ACC112 (cell line): Measurements from ENCODE around the gene PSME1.
A peak's percentile ranks its signal among the peaks of the same experiment; 100 is the strongest.

Source experiments
- H2AFZ ChIP-seq: fragments of 200-600 bp; sonication (generic); one replicate; pipeline ENCODE4 v1.6.0; 2017; ENCODE audit warnings: antibody characterized with exemption, low read length; ENCODE audit not compliant: unreplicated experiment
- H3K27ac ChIP-seq: fragments of 200-600 bp; sonication (generic); 2 replicates; pipeline ENCODE4 v1.5.1; 2014; ENCODE audit warnings: low read depth, mild to moderate bottlenecking, antibody characterized with exemption, low read length, moderate library complexity
- H3K27me3 ChIP-seq: fragments of 200-600 bp; sonication (generic); 2 replicates; pipeline ENCODE4 v1.6.1; 2014; ENCODE audit warnings: mild to moderate bottlenecking, antibody characterized with exemption, low read length, moderate library complexity, mixed read lengths; ENCODE audit not compliant: insufficient read depth
- H3K36me3 ChIP-seq: fragments of 200-600 bp; sonication (generic); 2 replicates; pipeline ENCODE4 v1.6.1; 2016; ENCODE audit warnings: mild to moderate bottlenecking, antibody characterized with exemption, low read length, moderate library complexity, mixed read lengths; ENCODE audit not compliant: insufficient read depth
- H3K4me1 ChIP-seq: fragments of 200-600 bp; sonication (generic); one replicate; pipeline ENCODE4 v1.6.1; 2016; ENCODE audit warnings: low read length, mixed read lengths; ENCODE audit not compliant: insufficient read depth, unreplicated experiment, control insufficient read depth
- H3K4me3 ChIP-seq: fragments of 200-600 bp; sonication (generic); 2 replicates; pipeline ENCODE4 v1.5.1; 2014; ENCODE audit warnings: mild to moderate bottlenecking, low read depth, low read length
- H3K79me2 ChIP-seq: fragments of 200-600 bp; sonication (generic); one replicate; pipeline ENCODE4 v1.6.0; 2016; ENCODE audit warnings: low read length; ENCODE audit not compliant: control insufficient read depth, unreplicated experiment, insufficient read depth

Gene PSME1

GRCh38 chr14:24160850-24161804 is 25.1 kb downstream of the PSME1 start, which contains the start of gene IRF9:
IRF9 (plus strand) TSS chr14:24161265; CDS start chr14:24162145, 880 bp downstream.
- H3K27ac ChIP-seq = peak within 1 kb of the TSS; percentile 96
- no peak within 1 kb of the TSS for H2AFZ ChIP-seq

GRCh38 chr14:24162093-24162492 is 26.1 kb downstream of the PSME1 start:
- peaks cover 34% of the 10 kb centered on the region for H3K79me2 ChIP-seq
- no peaks in the 10 kb centered on the region for H3K27me3 ChIP-seq
- peak overlapping the region; percentile 91 for H3K4me3 ChIP-seq
- peaks cover 22% of the 10 kb centered on the region for H3K4me1 ChIP-seq
- peak overlapping the region; percentile 96 for H3K27ac ChIP-seq
- no peak overlapping the region for H2AFZ ChIP-seq
- H3K36me3 ChIP-seq = peaks cover 39% of the 10 kb centered on the region

More at GRCh38 chr14:24160850-24161804, 25.1 kb downstream of the PSME1 start, which contains the start of gene IRF9:
- Histone ChIP-seq H3K4me3 (peak within 1 kb of the TSS; percentile 91), H3K79me2 (peaks cover 34% of the 10 kb centered on the region), H3K36me3 (peaks cover 33% of the 10 kb centered on the region), H3K27me3 (no peaks in the 10 kb centered on the region), H3K4me1 (peaks cover 22% of the 10 kb centered on the region)

GRCh38 chr14:24164518-24164991 is 28.6 kb downstream of the PSME1 start:
- Histone ChIP-seq H3K27me3 (no peaks in the 10 kb centered on the region), H2AFZ (no peak overlapping the region), H3K79me2 (peaks cover 34% of the 10 kb centered on the region), H3K36me3 (peaks cover 43% of the 10 kb centered on the region), H3K27ac (no peak overlapping the region), H3K4me3 (no peak overlapping the region), H3K4me1 (peaks cover 22% of the 10 kb centered on the region)

- H3K4me3 ChIP-seq = no peak overlapping the region
- no peaks in the 10 kb centered on the region for H3K27me3 ChIP-seq
- no peak overlapping the region for H2AFZ ChIP-seq
- H3K27ac ChIP-seq = no peak overlapping the region
- peaks cover 48% of the 10 kb centered on the region for H3K36me3 ChIP-seq
- peaks cover 34% of the 10 kb centered on the region for H3K79me2 ChIP-seq
- H3K4me1 ChIP-seq = peaks cover 16% of the 10 kb centered on the region
Measured at GRCh38 chr14:24165785-24166184, 29.8 kb downstream of the PSME1 start.

GRCh38 chr14:24167469-24168114 is 31.6 kb downstream of the PSME1 start:
- Histone ChIP-seq H3K36me3 (peaks cover 53% of the 10 kb centered on the region), H3K79me2 (peaks cover 19% of the 10 kb centered on the region), H2AFZ (no peak overlapping the region), H3K27me3 (no peaks in the 10 kb centered on the region), H3K4me1 (peaks cover 8% of the 10 kb centered on the region), H3K27ac (no peak overlapping the region), H3K4me3 (no peak overlapping the region)

- Histone ChIP-seq H3K4me3 (no peak within 1 kb of the TSS), H2AFZ (no peak within 1 kb of the TSS), H3K36me3 (peaks cover 36% of the 10 kb centered on the region), H3K4me1 (no peaks in the 10 kb centered on the region), H3K79me2 (no peaks in the 10 kb centered on the region), H3K27ac (no peak within 1 kb of the TSS), H3K27me3 (no peaks in the 10 kb centered on the region)
Measured at GRCh38 chr14:24171422-24172260, 35.6 kb downstream of the PSME1 start, which contains the start of gene REC8. REC8 (plus strand) TSS chr14:24172080; CDS start chr14:24172553, 473 bp downstream.

- no peaks in the 10 kb centered on the region for H3K79me2 ChIP-seq
- H3K4me1 ChIP-seq = no peaks in the 10 kb centered on the region
- no peak overlapping the region for H2AFZ ChIP-seq
- no peak overlapping the region for H3K4me3 ChIP-seq
- H3K27ac ChIP-seq = no peak overlapping the region
- no peaks in the 10 kb centered on the region for H3K27me3 ChIP-seq
- H3K36me3 ChIP-seq = peaks cover 36% of the 10 kb centered on the region
Measured at GRCh38 chr14:24172261-24172860, 36.4 kb downstream of the PSME1 start.

GRCh38 chr14:24172871-24173281 is 36.9 kb downstream of the PSME1 start:
- Histone ChIP-seq H3K27ac (no peak overlapping the region), H2AFZ (no peak overlapping the region), H3K4me1 (no peaks in the 10 kb centered on the region), H3K27me3 (no peaks in the 10 kb centered on the region), H3K36me3 (peaks cover 32% of the 10 kb centered on the region), H3K79me2 (no peaks in the 10 kb centered on the region), H3K4me3 (no peak overlapping the region)

- H2AFZ ChIP-seq = no peak overlapping the region
- no peaks in the 10 kb centered on the region for H3K79me2 ChIP-seq
- H3K4me1 ChIP-seq = no peaks in the 10 kb centered on the region
- no peak overlapping the region for H3K27ac ChIP-seq
- no peaks in the 10 kb centered on the region for H3K27me3 ChIP-seq
- H3K4me3 ChIP-seq = no peak overlapping the region
- H3K36me3 ChIP-seq = peaks cover 32% of the 10 kb centered on the region
Measured at GRCh38 chr14:24176599-24176998, 40.6 kb downstream of the PSME1 start.
